Endodermal cell (in vitro differentiated cells): Measurements from ENCODE around the gene AHSG. TPM values are rescaled to one million over a fixed set of nuclear protein-coding genes. Genes with fewer than 3 reads are reported as not detected.

Experiments used
- DNase-seq: peaks from one replicate; pipeline ENCODE4 v3.0.0-alpha.2; 2017
- H3K27ac ChIP-seq: 2 replicates; pipeline ENCODE4 v1.5.1; 2013; ENCODE audit warnings: mild to moderate bottlenecking, low read depth, low read length, moderate library complexity
- H3K27me3 ChIP-seq: 2 replicates; pipeline ENCODE4 v1.6.1; 2013; ENCODE audit warnings: mild to moderate bottlenecking, low read length, moderate library complexity; ENCODE audit not compliant: insufficient read depth, control insufficient read depth, poor library complexity, severe bottlenecking
- H3K36me3 ChIP-seq: 2 replicates; pipeline ENCODE4 v1.7.0; 2013; ENCODE audit warnings: mild to moderate bottlenecking, low read length, moderate library complexity; ENCODE audit not compliant: control insufficient read depth, insufficient read depth
- H3K4me1 ChIP-seq: one replicate; pipeline ENCODE4 v1.7.0; 2013; ENCODE audit warnings: low read length; ENCODE audit not compliant: control insufficient read depth, insufficient read depth
- H3K4me3 ChIP-seq: 2 replicates; pipeline ENCODE4 v1.5.1; 2013; ENCODE audit warnings: mild to moderate bottlenecking, low read length, moderate library complexity
- H3K9ac ChIP-seq: 2 replicates; pipeline ENCODE4 v1.6.1; 2013; ENCODE audit warnings: mild to moderate bottlenecking, low read length, moderate library complexity; ENCODE audit not compliant: poor library complexity, severe bottlenecking; ENCODE audit errors: extremely low read depth
- H3K9me3 ChIP-seq: 2 replicates; pipeline ENCODE4 v1.6.1; 2013; ENCODE audit warnings: mild to moderate bottlenecking, low read length, moderate library complexity; ENCODE audit not compliant: control insufficient read depth
- H3K27ac Mint-ChIP-seq: 2 replicates; pipeline ENCODE4 v1.8.0; 2020; ENCODE audit warnings: mixed read lengths
- H3K27me3 Mint-ChIP-seq: 2 replicates; pipeline ENCODE4 v1.8.0; 2021; ENCODE audit warnings: mild to moderate bottlenecking, mixed read lengths; ENCODE audit not compliant: insufficient read depth
- H3K36me3 Mint-ChIP-seq: 2 replicates; pipeline ENCODE4 v1.8.0; 2020; ENCODE audit warnings: low read depth, mixed read lengths
- H3K4me1 Mint-ChIP-seq: 2 replicates; pipeline ENCODE4 v1.8.0; 2020; ENCODE audit warnings: mixed read lengths
- H3K4me3 Mint-ChIP-seq: 2 replicates; pipeline ENCODE4 v1.8.0; 2020; ENCODE audit warnings: mild to moderate bottlenecking, moderate library complexity, mixed read lengths
- H3K9me3 Mint-ChIP-seq: 2 replicates; pipeline ENCODE4 v1.8.0; 2020; ENCODE audit warnings: mild to moderate bottlenecking, mixed read lengths
- CTCF ChIP-seq: fragments of 200-600 bp; sonication (generic); conservative IDR thresholded peaks from 2 replicates; pipeline ENCODE4 v1.5.0; 2021; ENCODE audit warnings: antibody characterized with exemption, mild to moderate bottlenecking
- WGBS, 2 experiments: methylation state at CpG; one replicate each; pipeline versions ENCODE4 v1.1.5 to v1.1.7; 2013; ENCODE audit warnings: missing lambda C conversion rate in 2 of 2, mixed read lengths in 1 of 2; ENCODE audit not compliant: insufficient coverage in 1 of 2, insufficient read length in 1 of 2; 5-methylcytosine and 5-hydroxymethylcytosine counted together
- total RNA-seq, 2 donors: library from RNA; stranded (reverse); fragmentation: NEBNext Ultra II Directional in 1 of 2; extraction: Animal tissue kit (Norgen Biotek cat#: 25700) in 1 of 2; gene quantifications; 2 replicates in 1 of 2; 3 replicates in 1 of 2; pipeline ENCODE4 v1.2.1, GENCODE V29; 2021

AHSG gene
- total RNA-seq, 2 donors from 2014 or later: not detected

DNA sequence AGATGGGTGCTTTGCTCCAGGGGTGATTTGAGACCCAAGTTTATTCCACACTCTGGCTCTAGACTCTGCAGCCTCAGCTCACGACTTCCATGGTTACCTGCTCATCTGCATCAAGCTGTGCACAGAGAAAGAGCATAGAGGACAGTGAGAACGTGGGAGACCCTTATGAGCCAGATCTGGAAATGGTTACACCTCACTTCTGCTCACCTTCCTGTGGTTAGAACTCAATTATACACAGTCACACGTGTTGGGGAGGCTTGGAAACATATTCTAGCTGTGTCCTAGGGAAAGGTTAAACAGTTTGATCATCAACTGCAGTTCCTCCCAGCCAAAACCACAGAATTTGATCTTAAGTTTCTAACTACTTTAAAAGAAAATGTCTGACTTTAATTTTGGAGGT is 29.2 kb downstream of the AHSG start:
- Mint-ChIP-seq H3K4me3 (no peak overlapping the region), H3K27ac (no peak overlapping the region), H3K9me3 (peaks cover 3% of the 10 kb centered on the region), H3K36me3 (no peaks in the 10 kb centered on the region), H3K4me1 (peaks cover 20% of the 10 kb centered on the region), H3K27me3 (peaks cover 28% of the 10 kb centered on the region)
- Histone ChIP-seq H3K9me3 (no peaks in the 10 kb centered on the region), H3K9ac (no peak overlapping the region), H3K27me3 (no peaks in the 10 kb centered on the region), H3K36me3 (no peaks in the 10 kb centered on the region), H3K4me3 (no peak overlapping the region), H3K4me1 (no peaks in the 10 kb centered on the region), H3K27ac (no peak overlapping the region)
- 88 to 92% methylated on average over 2 to 3 of the region's 3 CpGs for WGBS, 2 experiments
- no peak for DNase-seq
- no peak for TF ChIP-seq CTCF

- H3K4me1 Mint-ChIP-seq: peaks cover 20% of the 10 kb centered on the region
- H3K36me3 Mint-ChIP-seq: no peaks in the 10 kb centered on the region
- Histone ChIP-seq H3K9me3 (no peaks in the 10 kb centered on the region), H3K27ac (no peak overlapping the region), H3K4me3 (no peak overlapping the region), H3K4me1 (no peaks in the 10 kb centered on the region), H3K36me3 (no peaks in the 10 kb centered on the region), H3K27me3 (no peaks in the 10 kb centered on the region), H3K9ac (no peak overlapping the region)
- no peak overlapping the region for H3K27ac Mint-ChIP-seq
- WGBS, 2 experiments: 59 to 70% methylated on average over 1 of the region's 1 CpG
- no peak overlapping the region for H3K4me3 Mint-ChIP-seq
- TF ChIP-seq CTCF: no peak
- DNase-seq: no peak
- peaks cover 3% of the 10 kb centered on the region for H3K9me3 Mint-ChIP-seq
- peaks cover 27% of the 10 kb centered on the region for H3K27me3 Mint-ChIP-seq
Observed at GRCh38 chr3:186643493-186643892, 30.6 kb downstream of the AHSG start.

DNA sequence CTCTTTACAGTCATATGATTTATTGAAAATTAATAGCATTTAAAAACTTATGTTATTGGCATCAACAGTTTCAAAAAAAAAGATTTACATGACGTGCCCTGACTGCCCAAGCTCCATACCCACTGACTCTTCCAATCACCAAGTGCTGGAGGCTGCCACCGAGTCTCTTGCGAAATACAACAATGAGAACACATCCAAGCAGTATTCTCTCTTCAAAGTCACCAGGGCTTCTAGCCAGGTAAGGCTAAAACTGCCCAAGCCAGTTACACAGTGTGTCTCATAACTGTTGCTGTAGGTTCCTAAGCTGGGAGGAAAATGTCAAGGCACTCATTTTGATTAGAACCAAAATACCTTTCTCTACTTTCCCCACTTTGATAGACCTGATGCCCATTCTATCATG is 31.8 kb downstream of the AHSG start:
- Mint-ChIP-seq H3K4me3 (no peak overlapping the region), H3K9me3 (no peaks in the 10 kb centered on the region), H3K36me3 (no peaks in the 10 kb centered on the region), H3K4me1 (peaks cover 20% of the 10 kb centered on the region), H3K27me3 (peaks cover 25% of the 10 kb centered on the region), H3K27ac (no peak overlapping the region)
- Histone ChIP-seq H3K36me3 (no peaks in the 10 kb centered on the region), H3K27ac (no peak overlapping the region), H3K27me3 (no peaks in the 10 kb centered on the region), H3K9ac (no peak overlapping the region), H3K4me1 (no peaks in the 10 kb centered on the region), H3K9me3 (no peaks in the 10 kb centered on the region), H3K4me3 (no peak overlapping the region)
- no peak for DNase-seq
- TF ChIP-seq CTCF: no peak
- 94% methylated on average over 3 of the region's 3 CpGs; no CpG with 5 or more reads in 1 of the 2 experiments for WGBS, 2 experiments
